Spinal cord (tissue), 10 donors: ENCODE measurements around the gene IREB2. TPM values are rescaled to one million over a fixed set of nuclear protein-coding genes. Genes with fewer than 3 reads are reported as not detected.
A peak's percentile ranks its signal among the peaks of the same experiment; 100 is the strongest.
"Not testable (repeated sequence)": the region's sequence is repeated elsewhere in the genome, so short reads cannot be mapped to it uniquely, and the experiment has no call there.

Experiments
- DNase-seq, 6 donors: peaks; one replicate each; pipeline versions ENCODE4 v3.0.0 to v3.0.0-alpha.2; 2013 to 2015; ENCODE audit warnings: low spot score in 6 of 6, low read depth in 4 of 6
- H3K27ac ChIP-seq: one replicate; pipeline ENCODE4 v1.5.1; 2013; ENCODE audit warnings: low read depth, low read length, control low read depth
- H3K27me3 ChIP-seq: one replicate; pipeline ENCODE4 v1.6.1; 2013; ENCODE audit warnings: low read length; ENCODE audit not compliant: control insufficient read depth, insufficient read depth
- H3K36me3 ChIP-seq: one replicate; pipeline ENCODE4 v1.6.1; 2013; ENCODE audit warnings: low read length; ENCODE audit not compliant: control insufficient read depth, insufficient read depth
- H3K4me1 ChIP-seq: one replicate; pipeline ENCODE4 v1.6.1; 2013; ENCODE audit warnings: low read length; ENCODE audit not compliant: control insufficient read depth, insufficient read depth
- H3K4me3 ChIP-seq: one replicate; pipeline ENCODE4 v1.5.1; 2013; ENCODE audit warnings: low read depth, low read length, control low read depth
- H3K9me3 ChIP-seq: one replicate; pipeline ENCODE4 v1.6.1; 2013; ENCODE audit warnings: low read length; ENCODE audit not compliant: control insufficient read depth, insufficient read depth
- WGBS: methylation state at CpG from one replicate; pipeline ENCODE4 v1.1.5; 2013; ENCODE audit warnings: missing lambda C conversion rate; ENCODE audit not compliant: insufficient coverage; 5-methylcytosine and 5-hydroxymethylcytosine counted together
- polyA plus RNA-seq, 2 donors: library from polyadenylated mRNA; unstranded; fragments of 120-200 nt; gene quantifications; one replicate each; pipeline ENCODE4 v1.2.1, GENCODE V29; 2013; ENCODE audit not compliant: insufficient read length in 2 of 2
- total RNA-seq, 2 donors: library from RNA; depleted of rRNA in 1 of 2; stranded (reverse); fragments of 120-200 nt in 1 of 2; fragments of >200 nt in 1 of 2; gene quantifications; one replicate each; pipeline versions ENCODE4 v1.2.3 to v1.2.4, GENCODE V29; 2013 to 2014
- donor health status: healthy.

IREB2 gene
- total and polyA plus RNA-seq, 4 donors: 33.6 to 62.4 (median 38.4) TPM

DNA sequence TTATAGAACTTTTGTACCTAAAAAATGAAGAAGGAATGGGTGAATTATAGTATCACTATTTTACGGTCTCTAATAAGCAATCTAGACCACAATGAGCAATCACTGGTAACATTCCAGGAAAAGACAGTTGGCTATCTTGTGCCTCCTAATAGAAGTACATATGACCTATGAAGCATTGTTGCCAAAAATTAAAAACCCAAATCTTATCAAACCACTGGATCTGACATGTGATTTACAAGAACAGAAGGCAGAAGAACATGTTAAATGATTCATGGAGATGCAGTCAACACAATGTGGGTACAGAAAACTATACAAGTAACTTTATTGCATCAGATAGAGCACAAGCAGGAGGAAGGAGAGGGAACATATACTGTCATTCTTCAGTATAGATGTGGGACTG is 54.9 kb downstream of the IREB2 start:
- H3K36me3 ChIP-seq: peaks cover 28% of the 10 kb centered on the region
- H3K4me1 ChIP-seq: peaks cover 5% of the 10 kb centered on the region
- H3K27ac ChIP-seq: no peak overlapping the region
- no CpG with 5 or more reads among the region's 1 CpG for WGBS
- H3K4me3 ChIP-seq: no peak overlapping the region
- no peak for DNase-seq
- H3K9me3 ChIP-seq: no peaks in the 10 kb centered on the region
- H3K27me3 ChIP-seq: no peaks in the 10 kb centered on the region

DNA sequence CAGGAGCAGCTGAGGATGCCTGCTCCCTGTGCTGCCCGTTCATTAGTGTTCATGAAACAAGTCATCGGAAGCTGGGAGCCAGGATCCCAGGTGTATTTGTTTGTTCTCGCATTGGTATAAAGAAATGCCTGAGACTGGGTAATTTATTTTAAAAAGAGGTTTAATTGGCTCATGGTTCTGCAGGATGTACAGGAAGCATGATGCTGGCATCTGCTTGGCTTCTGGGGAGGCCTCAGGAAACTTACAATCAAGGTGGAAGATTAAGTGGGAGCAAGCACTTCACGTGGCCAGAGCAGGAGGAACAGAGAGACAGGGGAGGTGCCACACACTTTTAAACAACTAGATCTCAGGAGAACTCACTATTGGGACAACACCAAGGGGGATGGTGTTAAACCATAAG is 63.8 kb downstream of the IREB2 start:
- no peak for DNase-seq
- Histone ChIP-seq H3K27ac (no peak overlapping the region), H3K27me3 (no peaks in the 10 kb centered on the region), H3K36me3 (peaks cover 9% of the 10 kb centered on the region), H3K4me3 (no peak overlapping the region), H3K4me1 (peaks cover 2% of the 10 kb centered on the region), H3K9me3 (no peaks in the 10 kb centered on the region)
- 95% methylated on average over 3 of the region's 4 CpGs for WGBS

DNA sequence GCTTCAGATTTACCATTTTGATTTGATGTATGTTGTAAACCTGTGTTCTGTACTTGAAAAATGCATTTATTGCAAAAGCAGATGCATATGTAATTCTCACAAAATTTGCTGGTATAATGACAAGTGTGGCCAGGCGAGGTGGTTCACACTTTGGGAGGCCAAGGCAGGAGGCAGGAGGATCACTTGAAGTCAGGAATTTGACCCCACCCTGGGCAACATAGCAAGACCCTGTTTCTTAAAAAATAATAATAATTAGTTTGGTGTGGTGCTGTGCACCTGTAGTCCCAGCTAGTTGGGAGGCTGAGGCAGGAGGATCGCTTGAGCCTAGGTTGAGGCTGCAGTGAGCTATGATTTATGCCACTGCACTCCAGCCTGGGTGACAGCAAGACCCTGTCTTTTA is 64.6 kb downstream of the IREB2 start:
- H3K9me3 ChIP-seq: no peaks in the 10 kb centered on the region
- no peak for DNase-seq
- H3K4me3 ChIP-seq: no peak overlapping the region
- WGBS: 100% methylated on average over 1 of the region's 2 CpGs
- no peak overlapping the region for H3K27ac ChIP-seq
- peaks cover 2% of the 10 kb centered on the region for H3K27me3 ChIP-seq
- H3K36me3 ChIP-seq: peaks cover 9% of the 10 kb centered on the region
- H3K4me1 ChIP-seq: peaks cover 8% of the 10 kb centered on the region

DNA sequence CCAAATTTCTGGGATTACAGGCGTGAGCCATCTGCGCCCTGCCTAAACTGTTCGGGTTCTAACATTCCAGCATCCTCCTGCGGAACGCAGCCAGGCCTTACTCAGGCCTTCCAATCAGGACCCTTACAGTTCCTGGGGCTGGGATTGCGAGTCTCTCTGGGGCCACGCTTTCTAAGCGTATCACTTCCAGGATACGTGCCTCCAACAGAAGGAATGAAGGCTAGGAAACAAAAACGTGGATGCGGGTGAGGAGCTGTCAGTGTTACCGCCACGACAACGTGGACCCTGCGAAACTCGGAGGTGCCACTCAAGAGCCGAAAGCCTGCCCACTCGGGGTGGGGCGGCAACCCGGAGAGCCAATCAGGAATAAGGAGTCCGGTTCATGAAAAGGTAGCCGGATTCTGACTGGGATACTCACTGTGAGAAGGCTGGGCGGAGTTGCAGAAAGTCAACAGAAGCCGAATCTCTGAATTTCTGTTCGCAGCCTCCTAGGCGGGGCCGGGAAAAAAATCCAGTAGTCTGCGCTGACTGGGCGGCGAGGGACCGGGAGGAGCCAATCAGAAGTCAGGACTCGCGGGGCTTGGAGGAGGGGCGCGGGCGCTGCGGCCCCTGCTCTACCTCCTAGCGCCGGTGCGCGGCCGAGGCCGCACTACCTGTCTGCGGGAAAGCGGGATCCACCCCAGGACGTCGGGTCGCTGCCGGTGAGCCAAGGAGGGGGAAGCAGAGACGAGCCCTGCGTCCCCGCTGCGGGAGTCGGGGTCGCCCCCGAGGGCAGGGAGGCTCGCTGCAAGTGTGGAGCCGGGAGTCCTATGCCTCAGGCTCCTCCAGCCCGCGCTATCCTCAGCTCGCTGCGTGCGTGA is 69.2 kb downstream of the IREB2 start, which contains the start of gene HYKK:
Gene HYKK, plus strand, starts transcription at position 607 of the 860 bp plus-strand sequence. CDS start 5,512 bp downstream, outside the sequence.
- no peaks in the 10 kb centered on the region for H3K36me3 ChIP-seq
- peak within 1 kb of the TSS; percentile 65 for H3K27ac ChIP-seq
- peaks cover 10% of the 10 kb centered on the region for H3K27me3 ChIP-seq
- peak; percentile 79 to 98 (median 84) for DNase-seq
- H3K9me3 ChIP-seq: no peaks in the 10 kb centered on the region
- H3K4me3 ChIP-seq: peak within 1 kb of the TSS; percentile 70
- peaks cover 13% of the 10 kb centered on the region for H3K4me1 ChIP-seq
- under 1% methylated on average over 63 of the region's 63 CpGs for WGBS

DNA sequence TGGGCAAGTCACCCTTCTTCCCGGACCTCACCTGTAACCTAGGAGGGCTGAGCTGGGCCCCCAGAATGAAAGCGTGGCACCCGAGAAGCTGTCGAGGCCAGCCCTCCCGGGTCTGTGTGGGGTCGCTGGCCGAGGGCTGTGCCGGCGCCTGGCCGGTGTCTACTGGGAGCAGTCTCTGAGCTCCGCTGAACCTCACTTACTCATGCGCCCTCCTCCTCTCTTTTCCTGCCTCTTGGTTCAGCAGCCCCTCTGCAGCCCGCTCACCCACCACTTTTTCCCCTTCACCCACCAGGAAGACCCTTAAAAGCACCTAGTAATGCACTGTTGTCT is 69.8 kb downstream of the IREB2 start:
- H3K27me3 ChIP-seq: peaks cover 10% of the 10 kb centered on the region
- DNase-seq: no peak
- H3K4me1 ChIP-seq: peaks cover 13% of the 10 kb centered on the region
- H3K36me3 ChIP-seq: no peaks in the 10 kb centered on the region
- WGBS: 1% methylated on average over 12 of the region's 13 CpGs
- H3K27ac ChIP-seq: peak overlapping the region; percentile 65
- H3K9me3 ChIP-seq: no peaks in the 10 kb centered on the region
- peak overlapping the region; percentile 70 for H3K4me3 ChIP-seq

DNA sequence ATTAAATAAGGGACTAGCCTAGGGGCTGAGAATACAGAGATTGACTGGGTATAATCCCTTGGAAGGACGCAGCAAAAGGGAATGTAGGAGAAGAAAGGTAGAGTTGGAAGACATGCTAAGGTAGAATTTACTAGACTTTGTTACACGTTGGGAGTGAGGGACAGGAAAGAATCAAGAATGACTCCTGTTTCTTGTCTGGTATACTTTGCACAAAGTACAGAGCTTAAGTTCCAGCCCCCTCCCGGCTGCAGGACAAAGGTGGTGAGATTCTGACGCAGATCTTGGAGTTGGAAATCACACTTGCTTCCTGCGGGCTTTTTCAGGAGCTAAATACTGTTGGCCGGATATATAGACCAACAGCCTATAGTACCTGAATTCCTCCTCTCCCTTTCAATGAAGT is 70.3 kb downstream of the IREB2 start:
- Histone ChIP-seq H3K9me3 (no peaks in the 10 kb centered on the region), H3K27me3 (peaks cover 10% of the 10 kb centered on the region), H3K36me3 (no peaks in the 10 kb centered on the region), H3K27ac (no peak overlapping the region), H3K4me3 (peak overlapping the region; percentile 70), H3K4me1 (peaks cover 13% of the 10 kb centered on the region)
- 22% methylated on average over 2 of the region's 6 CpGs for WGBS
- no peak for DNase-seq

DNA sequence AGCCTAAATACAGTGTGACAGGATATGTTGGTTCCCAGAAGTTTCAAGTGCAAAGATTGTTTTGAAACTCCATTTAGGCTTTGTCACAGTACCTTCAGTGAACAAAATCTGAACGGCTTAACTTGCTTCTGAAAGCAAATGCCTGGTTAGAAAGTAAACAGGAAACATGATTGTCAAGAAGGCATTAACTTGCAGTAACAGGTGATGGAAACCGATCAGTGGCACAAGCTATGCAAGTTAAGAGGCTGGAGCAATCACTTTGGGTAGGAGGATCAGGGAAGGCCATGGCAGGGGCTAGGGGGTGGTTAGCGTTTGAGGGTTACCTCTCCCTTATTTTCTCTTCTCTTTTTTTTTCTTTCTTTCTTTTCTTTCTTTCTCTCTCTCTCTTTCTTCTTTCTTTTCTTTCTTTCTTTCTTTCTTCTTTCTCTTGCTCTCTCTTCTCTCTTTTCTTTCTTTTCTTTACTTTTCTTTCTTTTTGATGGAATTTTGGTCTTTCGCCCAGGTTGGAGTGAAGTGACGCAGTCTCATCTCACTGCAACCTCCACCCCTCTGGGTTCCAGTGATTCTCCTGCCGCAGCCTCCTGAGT is 71.8 kb downstream of the IREB2 start:
- 83% methylated on average over 2 of the region's 6 CpGs for WGBS

DNA sequence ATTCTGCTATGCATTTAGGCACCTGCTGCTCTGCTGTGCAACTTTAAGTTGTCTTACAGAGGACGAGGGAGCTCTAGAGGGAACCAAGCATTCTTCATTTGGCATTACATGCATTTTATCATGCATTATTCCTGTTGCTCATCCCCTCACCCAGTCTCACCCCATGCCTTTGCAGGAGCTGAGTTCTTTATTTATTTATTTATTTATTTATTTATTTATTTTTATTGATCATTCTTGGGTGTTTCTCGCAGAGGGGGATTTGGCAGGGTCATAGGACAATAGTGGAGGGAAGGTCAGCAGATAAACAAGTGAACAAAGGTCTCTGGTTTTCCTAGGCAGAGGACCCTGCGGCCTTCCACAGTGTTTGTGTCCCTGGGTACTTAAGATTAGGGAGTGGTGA is 82.0 kb downstream of the IREB2 start:
- WGBS: no CpG with 5 or more reads among the region's 3 CpGs
- not testable (repeated sequence) for H3K9me3 ChIP-seq, H3K4me3 ChIP-seq, H3K4me1 ChIP-seq, H3K27me3 ChIP-seq, H3K27ac ChIP-seq, H3K36me3 ChIP-seq, DNase-seq

More for the DNA sequence above, 71.8 kb downstream of the IREB2 start:
- no peak for DNase-seq
- no peak overlapping the region for H3K27ac ChIP-seq
- H3K4me1 ChIP-seq: peaks cover 13% of the 10 kb centered on the region
- no peaks in the 10 kb centered on the region for H3K9me3 ChIP-seq
- no peaks in the 10 kb centered on the region for H3K36me3 ChIP-seq
- peaks cover 10% of the 10 kb centered on the region for H3K27me3 ChIP-seq
- no peak overlapping the region for H3K4me3 ChIP-seq

DNA sequence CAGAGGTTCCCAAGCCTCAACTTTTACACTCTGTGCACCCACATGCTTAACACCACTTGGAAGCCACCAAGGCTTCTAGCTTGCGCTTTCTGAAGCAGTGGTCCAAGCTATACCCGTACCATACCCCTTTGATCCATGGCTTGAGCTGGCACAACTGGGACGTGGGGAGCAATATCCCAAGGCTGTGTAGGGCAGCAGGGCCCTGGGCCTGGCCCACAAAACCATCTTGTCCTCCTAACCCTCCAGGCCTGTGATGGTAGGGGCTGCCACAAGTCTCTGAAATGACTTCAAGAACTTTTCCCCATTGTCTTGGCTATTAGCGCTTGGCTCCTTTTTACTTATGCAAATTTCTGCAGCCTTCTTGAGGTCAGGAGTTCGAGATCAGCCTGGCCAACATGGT is 86.2 kb downstream of the IREB2 start:
- peaks cover 3% of the 10 kb centered on the region for H3K9me3 ChIP-seq
- no peak overlapping the region for H3K27ac ChIP-seq
- no peaks in the 10 kb centered on the region for H3K4me1 ChIP-seq
- H3K36me3 ChIP-seq: no peaks in the 10 kb centered on the region
- H3K27me3 ChIP-seq: no peaks in the 10 kb centered on the region
- WGBS: 96% methylated on average over 4 of the region's 5 CpGs
- H3K4me3 ChIP-seq: no peak overlapping the region
- DNase-seq: no peak

DNA sequence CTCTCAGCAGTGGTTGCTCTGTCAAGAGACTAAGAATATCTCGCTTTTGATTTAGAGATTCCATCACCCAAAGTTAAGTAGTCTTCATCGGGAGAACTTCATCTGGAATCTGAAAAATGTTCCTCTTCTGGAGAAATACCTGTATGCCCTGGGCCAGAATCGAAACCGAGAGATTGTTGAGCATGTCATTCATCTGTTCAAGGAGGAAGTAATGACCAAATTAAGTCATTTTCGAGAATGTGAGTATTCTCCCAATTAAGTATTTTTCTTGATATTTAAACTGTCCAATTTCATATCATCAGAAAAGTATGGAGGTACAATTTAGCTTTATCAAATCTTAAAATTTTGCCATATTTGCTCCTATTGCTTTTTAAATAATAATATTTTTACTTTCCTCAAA is 89.3 kb downstream of the IREB2 start:
- H3K27me3 ChIP-seq: no peaks in the 10 kb centered on the region
- H3K9me3 ChIP-seq: peaks cover 3% of the 10 kb centered on the region
- no peaks in the 10 kb centered on the region for H3K4me1 ChIP-seq
- DNase-seq: no peak
- 100% methylated on average over 1 of the region's 5 CpGs for WGBS
- H3K4me3 ChIP-seq: no peak overlapping the region
- no peaks in the 10 kb centered on the region for H3K36me3 ChIP-seq
- no peak overlapping the region for H3K27ac ChIP-seq
